Pericardium fibroblast (primary cell): ENCODE measurements around the gene ZDHHC11B. TPM values are rescaled to one million over a fixed set of nuclear protein-coding genes. Genes with fewer than 3 reads are reported as not detected.

ENCODE experiments used
- total RNA-seq: library from RNA; depleted of rRNA; stranded (reverse); fragments of >200 nt; gene quantifications from 2 replicates; pipeline ENCODE4 v1.2.3, GENCODE V29; 2015

Gene ZDHHC11B
- not detected in 2 replicates for total RNA-seq

DNA sequence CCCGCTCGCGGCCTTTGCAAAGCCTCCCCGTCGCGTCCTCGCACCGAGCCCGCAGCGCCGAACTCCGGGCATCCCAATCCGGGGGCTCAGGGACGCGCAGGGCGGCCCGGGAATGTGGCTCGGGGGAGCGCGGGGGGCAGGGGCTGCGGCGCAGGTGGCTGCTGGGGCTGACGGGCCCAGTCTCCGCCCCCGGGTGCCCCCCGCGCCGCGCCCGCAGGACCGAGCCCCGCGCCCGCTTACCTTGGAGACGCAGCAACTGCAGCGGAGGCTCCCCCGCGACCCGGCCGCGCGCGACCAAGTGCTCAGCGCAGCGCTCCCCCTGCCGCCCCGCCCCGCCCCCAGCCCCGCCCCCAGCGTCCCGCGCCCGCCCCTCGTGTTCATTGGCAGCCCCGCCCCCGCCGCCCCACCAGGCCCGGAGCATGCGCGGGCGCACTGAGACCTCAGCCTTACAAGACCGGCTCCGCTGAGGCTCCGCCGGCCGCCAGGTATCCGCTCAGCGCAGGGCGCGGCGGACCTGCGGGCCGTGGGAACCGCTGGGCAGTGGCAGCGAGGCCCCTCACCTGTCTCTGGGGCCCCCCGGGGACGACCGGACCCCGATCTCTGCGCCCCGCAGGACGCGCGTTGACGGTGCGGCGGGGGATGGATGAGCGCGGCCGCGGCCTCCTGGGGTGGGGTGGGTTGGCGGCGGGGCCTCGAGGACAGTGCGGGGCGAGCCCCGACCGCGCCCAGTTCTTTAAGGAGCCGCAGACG lies at the start of gene ZDHHC11B:
Gene ZDHHC11B (minus strand): TSS at position 302 of the 750 bp plus-strand sequence. CDS start 17,810 bp downstream, outside the sequence.

DNA sequence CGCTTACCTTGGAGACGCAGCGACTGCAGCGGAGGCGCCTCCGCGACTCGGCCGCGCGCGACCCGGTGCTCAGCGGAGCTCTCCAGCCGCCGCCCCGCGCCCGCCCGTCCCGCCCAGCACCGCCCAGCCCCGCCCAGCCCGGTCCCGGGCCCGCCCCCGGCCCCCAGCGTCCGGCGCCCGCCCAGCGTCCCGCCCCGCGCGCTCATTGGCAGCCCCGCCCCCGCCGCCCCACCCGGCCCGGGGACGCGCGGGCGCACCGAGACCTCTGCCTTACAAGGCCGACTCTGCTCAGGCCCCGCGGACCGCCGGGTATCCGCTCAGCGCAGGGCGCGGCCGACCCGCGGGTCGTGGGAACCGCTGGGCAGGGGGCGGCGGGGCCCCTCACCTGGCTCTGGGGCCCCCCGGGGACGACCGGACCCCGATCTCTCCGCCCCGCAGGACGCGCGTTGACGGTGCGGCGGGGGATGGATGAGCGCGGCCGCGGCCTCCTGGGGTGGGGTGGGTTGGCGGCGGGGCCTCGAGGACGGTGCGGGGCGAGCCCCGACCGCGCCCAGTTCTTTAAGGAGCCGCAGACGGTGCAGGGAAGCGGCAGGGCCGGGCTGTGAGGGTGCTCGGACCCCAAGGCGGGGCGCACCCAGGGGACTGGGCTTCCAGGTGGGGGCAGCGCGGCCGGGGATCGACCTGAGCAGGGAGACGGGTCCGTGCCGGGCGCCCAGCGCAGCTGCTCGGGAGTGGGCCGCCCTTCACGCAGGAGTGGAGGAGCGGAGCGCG lies 91.1 kb downstream of the ZDHHC11B start, which contains the start of gene TPPP:
Gene TPPP (minus strand): TSS at position 82 of the 771 bp plus-strand sequence. CDS start 15,292 bp downstream, outside the sequence.

Other genes starting within 250 kb of the ZDHHC11B start
- gene CEP72, start 172.4 kb downstream of the ZDHHC11B start, total RNA-seq = 1.2 and 4.3 TPM in 2 replicates
- 0.17 and 0.35 TPM in 2 replicates for gene TPPP, start 91.4 kb downstream of the ZDHHC11B start, total RNA-seq
- 0.47 and 0.85 TPM in 2 replicates for gene ZDHHC11, start 66.3 kb upstream of the ZDHHC11B start, total RNA-seq
- 14.9 and 23.5 TPM in 2 replicates for gene BRD9, start 108.1 kb upstream of the ZDHHC11B start, total RNA-seq
- 2.0 and 3.8 TPM in 2 replicates for gene TRIP13, start 108.2 kb upstream of the ZDHHC11B start, total RNA-seq
- 0.09 and 62.8 TPM in 2 replicates for gene NKD2, start 224.1 kb upstream of the ZDHHC11B start, total RNA-seq